WTC11 (cell line): Measurements from ENCODE around the gene KIF2A. TPM values are rescaled to one million over a fixed set of nuclear protein-coding genes. Genes with fewer than 3 reads are reported as not detected.

ENCODE experiments used
- ATAC-seq: fragments of 200-7000 bp; cut with Tn5 transposase; 2 replicates; pipeline ENCODE4 v1.10.0; 2021; ENCODE audit warnings: mild to moderate bottlenecking, moderate library complexity
- CTCF ChIA-PET: fragments of 300-600 bp; sonication (Branson Sonifier 250); formaldehyde crosslinking; loops from one replicate; lab custom pipeline; 2021; ENCODE audit warnings: antibody characterized with exemption; lab: Charles Lee
- POLR2A ChIA-PET: fragments of 350-600 bp; sonication (Branson Sonifier 250); formaldehyde crosslinking; loops from one replicate; lab custom pipeline; 2021; ENCODE audit warnings: antibody characterized with exemption; lab: Charles Lee
- DNase-seq: peaks from one replicate; pipeline ENCODE4 v3.0.0; 2021; ENCODE audit warnings: low spot score
- H3K27ac Mint-ChIP-seq: 2 replicates; pipeline ENCODE4 v1.8.0; 2021; ENCODE audit warnings: mixed read lengths
- H3K27me3 Mint-ChIP-seq: 2 replicates; pipeline ENCODE4 v1.8.0; 2021; ENCODE audit warnings: low read depth, mild to moderate bottlenecking, moderate library complexity, mixed read lengths
- H3K36me3 Mint-ChIP-seq: 2 replicates; pipeline ENCODE4 v1.8.0; 2021; ENCODE audit warnings: mixed read lengths
- H3K4me1 Mint-ChIP-seq: 2 replicates; pipeline ENCODE4 v1.8.0; 2022; ENCODE audit warnings: mixed read lengths
- H3K4me3 Mint-ChIP-seq: 2 replicates; pipeline ENCODE4 v1.8.0; 2021; ENCODE audit warnings: mild to moderate bottlenecking, moderate library complexity, mixed read lengths
- H3K9me3 Mint-ChIP-seq: 2 replicates; pipeline ENCODE4 v1.8.0; 2021; ENCODE audit warnings: mixed read lengths
- ESRRA ChIP-seq: sonication (generic); formaldehyde crosslinking; IDR thresholded peaks from 2 replicates; pipeline ENCODE4 v1.8.1; 2022; ENCODE audit warnings: mild to moderate bottlenecking, missing genetic modification reagents, borderline replicate concordance
- FOXK1 ChIP-seq: sonication (generic); formaldehyde crosslinking; IDR thresholded peaks from 2 replicates; pipeline ENCODE4 v1.8.0; 2022; ENCODE audit warnings: mild to moderate bottlenecking, moderate library complexity, missing genetic modification reagents
- GRHL2 ChIP-seq: fragments of 250-450 bp; sonication (Bioruptor Pico); IDR thresholded peaks from 2 replicates; pipeline ENCODE4 v1.8.0; 2022; ENCODE audit warnings: mild to moderate bottlenecking, moderate library complexity; ENCODE audit not compliant: insufficient replicate concordance, severe bottlenecking
- JAZF1 ChIP-seq: fragments of 250-450 bp; sonication (Bioruptor Pico); IDR thresholded peaks from 2 replicates; pipeline ENCODE4 v1.9.0; 2021; ENCODE audit warnings: moderate library complexity, mild to moderate bottlenecking, inconsistent platforms
- JUN ChIP-seq: sonication (generic); formaldehyde crosslinking; IDR thresholded peaks from 2 replicates; pipeline ENCODE4 v1.8.0; 2023; ENCODE audit warnings: mild to moderate bottlenecking, missing genetic modification reagents
- NFYB ChIP-seq: sonication (generic); formaldehyde crosslinking; conservative IDR thresholded peaks from 2 replicates; pipeline ENCODE4 v1.8.0; 2022; ENCODE audit warnings: low read depth, missing genetic modification reagents
- NR2C2 ChIP-seq: sonication (generic); formaldehyde crosslinking; IDR thresholded peaks from 2 replicates; pipeline ENCODE4 v1.8.0; 2022; ENCODE audit warnings: mild to moderate bottlenecking, missing genetic modification reagents
- SMAD3 ChIP-seq: sonication (generic); formaldehyde crosslinking; IDR thresholded peaks from 2 replicates; pipeline ENCODE4 v1.8.0; 2022; ENCODE audit warnings: missing genetic modification reagents, mild to moderate bottlenecking, borderline replicate concordance
- SMAD4 ChIP-seq: sonication (generic); formaldehyde crosslinking; IDR thresholded peaks from 2 replicates; pipeline ENCODE4 v1.8.0; 2022; ENCODE audit warnings: mild to moderate bottlenecking, missing genetic modification reagents
- TP53 ChIP-seq: sonication (generic); formaldehyde crosslinking; IDR thresholded peaks from 2 replicates; pipeline ENCODE4 v1.8.1; 2023; ENCODE audit warnings: mild to moderate bottlenecking, missing genetic modification reagents
- ZNF138 ChIP-seq: sonication (generic); formaldehyde crosslinking; conservative IDR thresholded peaks from 2 replicates; pipeline ENCODE4 v1.8.1; 2022; ENCODE audit warnings: mild to moderate bottlenecking, moderate library complexity, missing genetic modification reagents
- ZNF416 ChIP-seq: fragments of 250-450 bp; sonication (Bioruptor Pico); IDR thresholded peaks from 2 replicates; pipeline ENCODE4 v1.9.0; 2021; ENCODE audit warnings: mild to moderate bottlenecking, inconsistent platforms
- total RNA-seq: library from RNA; stranded (reverse); gene quantifications from 3 replicates; pipeline ENCODE4 v1.2.3, GENCODE V29; 2021
- TF ChIP-seq, protein P1 (sequence below): fragments of 250-450 bp; sonication (Bioruptor Pico); IDR thresholded peaks from 2 replicates; pipeline ENCODE4 v1.8.0; 2021; ENCODE audit warnings: mild to moderate bottlenecking
- TF ChIP-seq, protein P2 (sequence below): fragments of 250-450 bp; sonication (Bioruptor Pico); IDR thresholded peaks from 2 replicates; pipeline ENCODE4 v1.9.0; 2021; ENCODE audit warnings: mild to moderate bottlenecking
- TF ChIP-seq, protein P3 (sequence below): sonication (generic); formaldehyde crosslinking; IDR thresholded peaks from 2 replicates; pipeline ENCODE4 v1.8.1; 2023; ENCODE audit warnings: mild to moderate bottlenecking, missing genetic modification reagents, moderate library complexity
- TF ChIP-seq, protein P4 (sequence below): sonication (generic); formaldehyde crosslinking; conservative IDR thresholded peaks from 2 replicates; pipeline ENCODE4 v1.8.1; 2022; ENCODE audit warnings: mild to moderate bottlenecking, missing genetic modification reagents
- TF ChIP-seq, protein P5 (sequence below): sonication (generic); formaldehyde crosslinking; IDR thresholded peaks from 2 replicates; pipeline ENCODE4 v1.8.0; 2022; ENCODE audit warnings: mild to moderate bottlenecking, missing genetic modification reagents
- TF ChIP-seq, protein P6 (sequence below): sonication (generic); formaldehyde crosslinking; IDR thresholded peaks from 2 replicates; pipeline ENCODE4 v1.8.0; 2022; ENCODE audit warnings: mild to moderate bottlenecking, missing genetic modification reagents
- TF ChIP-seq, protein P7 (sequence below): fragments of 250-450 bp; sonication (Bioruptor Pico); conservative IDR thresholded peaks from 2 replicates; pipeline ENCODE4 v1.9.0; 2021; ENCODE audit warnings: mild to moderate bottlenecking

Gene KIF2A
- total RNA-seq, 1 experiment from 2014 or later, result 77.8 TPM

DNA sequence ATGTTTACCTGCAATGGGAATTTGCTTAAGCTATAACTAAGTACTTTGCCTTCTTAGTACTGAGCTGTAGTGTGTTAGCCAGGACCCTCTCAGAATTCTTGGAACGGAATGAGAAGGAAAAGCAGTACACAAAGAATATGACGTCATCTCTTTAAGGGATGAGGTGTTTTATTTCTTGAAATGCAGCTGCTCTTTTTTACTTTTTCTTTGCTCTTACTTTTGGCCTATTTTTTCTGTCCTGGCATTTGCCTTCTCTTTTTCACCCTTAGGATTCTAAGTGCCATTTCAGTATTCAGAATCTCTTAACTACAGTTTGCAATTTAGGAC is 10.1 kb downstream of the KIF2A start (continued):
- TF ChIP-seq, protein P1, sequence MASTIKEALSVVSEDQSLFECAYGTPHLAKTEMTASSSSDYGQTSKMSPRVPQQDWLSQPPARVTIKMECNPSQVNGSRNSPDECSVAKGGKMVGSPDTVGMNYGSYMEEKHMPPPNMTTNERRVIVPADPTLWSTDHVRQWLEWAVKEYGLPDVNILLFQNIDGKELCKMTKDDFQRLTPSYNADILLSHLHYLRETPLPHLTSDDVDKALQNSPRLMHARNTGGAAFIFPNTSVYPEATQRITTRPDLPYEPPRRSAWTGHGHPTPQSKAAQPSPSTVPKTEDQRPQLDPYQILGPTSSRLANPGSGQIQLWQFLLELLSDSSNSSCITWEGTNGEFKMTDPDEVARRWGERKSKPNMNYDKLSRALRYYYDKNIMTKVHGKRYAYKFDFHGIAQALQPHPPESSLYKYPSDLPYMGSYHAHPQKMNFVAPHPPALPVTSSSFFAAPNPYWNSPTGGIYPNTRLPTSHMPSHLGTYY, result no peak
- TF ChIP-seq NR2C2 (CRISPR knock-in tag), result no peak
- TF ChIP-seq, protein P2, sequence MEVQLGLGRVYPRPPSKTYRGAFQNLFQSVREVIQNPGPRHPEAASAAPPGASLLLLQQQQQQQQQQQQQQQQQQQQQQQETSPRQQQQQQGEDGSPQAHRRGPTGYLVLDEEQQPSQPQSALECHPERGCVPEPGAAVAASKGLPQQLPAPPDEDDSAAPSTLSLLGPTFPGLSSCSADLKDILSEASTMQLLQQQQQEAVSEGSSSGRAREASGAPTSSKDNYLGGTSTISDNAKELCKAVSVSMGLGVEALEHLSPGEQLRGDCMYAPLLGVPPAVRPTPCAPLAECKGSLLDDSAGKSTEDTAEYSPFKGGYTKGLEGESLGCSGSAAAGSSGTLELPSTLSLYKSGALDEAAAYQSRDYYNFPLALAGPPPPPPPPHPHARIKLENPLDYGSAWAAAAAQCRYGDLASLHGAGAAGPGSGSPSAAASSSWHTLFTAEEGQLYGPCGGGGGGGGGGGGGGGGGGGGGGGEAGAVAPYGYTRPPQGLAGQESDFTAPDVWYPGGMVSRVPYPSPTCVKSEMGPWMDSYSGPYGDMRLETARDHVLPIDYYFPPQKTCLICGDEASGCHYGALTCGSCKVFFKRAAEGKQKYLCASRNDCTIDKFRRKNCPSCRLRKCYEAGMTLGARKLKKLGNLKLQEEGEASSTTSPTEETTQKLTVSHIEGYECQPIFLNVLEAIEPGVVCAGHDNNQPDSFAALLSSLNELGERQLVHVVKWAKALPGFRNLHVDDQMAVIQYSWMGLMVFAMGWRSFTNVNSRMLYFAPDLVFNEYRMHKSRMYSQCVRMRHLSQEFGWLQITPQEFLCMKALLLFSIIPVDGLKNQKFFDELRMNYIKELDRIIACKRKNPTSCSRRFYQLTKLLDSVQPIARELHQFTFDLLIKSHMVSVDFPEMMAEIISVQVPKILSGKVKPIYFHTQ (CRISPR knock-in tag), result no peak
- TF ChIP-seq TP53 (CRISPR knock-in tag), result no peak
- TF ChIP-seq, protein P3, sequence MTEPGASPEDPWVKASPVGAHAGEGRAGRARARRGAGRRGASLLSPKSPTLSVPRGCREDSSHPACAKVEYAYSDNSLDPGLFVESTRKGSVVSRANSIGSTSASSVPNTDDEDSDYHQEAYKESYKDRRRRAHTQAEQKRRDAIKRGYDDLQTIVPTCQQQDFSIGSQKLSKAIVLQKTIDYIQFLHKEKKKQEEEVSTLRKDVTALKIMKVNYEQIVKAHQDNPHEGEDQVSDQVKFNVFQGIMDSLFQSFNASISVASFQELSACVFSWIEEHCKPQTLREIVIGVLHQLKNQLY (CRISPR knock-in tag), result no peak
- TF ChIP-seq, protein P4, sequence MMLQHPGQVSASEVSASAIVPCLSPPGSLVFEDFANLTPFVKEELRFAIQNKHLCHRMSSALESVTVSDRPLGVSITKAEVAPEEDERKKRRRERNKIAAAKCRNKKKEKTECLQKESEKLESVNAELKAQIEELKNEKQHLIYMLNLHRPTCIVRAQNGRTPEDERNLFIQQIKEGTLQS (CRISPR knock-in tag), result no peak
- TF ChIP-seq JAZF1 (CRISPR knock-in tag), result no peak
- no peak for TF ChIP-seq ZNF416 (CRISPR knock-in tag)
- TF ChIP-seq NFYB, result no peak
- TF ChIP-seq FOXK1 (CRISPR knock-in tag), result no peak
- no peak for TF ChIP-seq ESRRA (CRISPR knock-in tag)

DNA sequence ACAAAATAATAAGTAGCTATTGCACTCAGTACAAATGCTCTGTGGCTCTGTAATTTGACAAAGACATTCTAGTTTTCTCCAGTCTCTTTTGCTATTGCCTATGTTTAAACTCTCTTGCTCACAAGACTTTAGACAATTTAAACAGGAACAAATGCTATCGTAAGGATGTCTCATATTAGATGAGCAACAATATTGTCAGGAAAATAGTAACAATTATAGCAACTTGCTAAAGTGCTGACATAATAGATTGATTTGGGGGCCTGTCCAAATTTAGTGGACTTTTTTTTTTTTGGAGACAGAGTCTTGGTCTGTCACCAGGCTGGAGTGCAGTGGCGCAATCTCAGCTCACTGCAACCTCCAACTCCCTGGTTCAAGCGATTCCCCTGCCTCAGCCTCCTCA is 11.8 kb downstream of the KIF2A start:
- no peaks in the 10 kb centered on the region for H3K9me3 Mint-ChIP-seq

More for the DNA sequence above, 11.8 kb downstream of the KIF2A start:
- POLR2A ChIA-PET, result no interaction called here
- Mint-ChIP-seq H3K27me3 (no peaks in the 10 kb centered on the region), H3K36me3 (peaks cover 7% of the 10 kb centered on the region; the same call in 1 of the 2 replicates), H3K4me3 (no peak overlapping the region), H3K4me1 (peaks cover 26% of the 10 kb centered on the region), H3K27ac (peak overlapping the region; percentile 30; the same call in 1 of the 2 replicates)
- DNase-seq (no peak), ATAC-seq (no peak)
- CTCF ChIA-PET, result no interaction called here
- TF ChIP-seq, protein P5, sequence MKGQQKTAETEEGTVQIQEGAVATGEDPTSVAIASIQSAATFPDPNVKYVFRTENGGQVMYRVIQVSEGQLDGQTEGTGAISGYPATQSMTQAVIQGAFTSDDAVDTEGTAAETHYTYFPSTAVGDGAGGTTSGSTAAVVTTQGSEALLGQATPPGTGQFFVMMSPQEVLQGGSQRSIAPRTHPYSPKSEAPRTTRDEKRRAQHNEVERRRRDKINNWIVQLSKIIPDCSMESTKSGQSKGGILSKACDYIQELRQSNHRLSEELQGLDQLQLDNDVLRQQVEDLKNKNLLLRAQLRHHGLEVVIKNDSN, result no peak
- TF ChIP-seq, protein P2 (CRISPR knock-in tag), result no peak
- TF ChIP-seq JUN (CRISPR knock-in tag), result no peak
- TF ChIP-seq JAZF1 (CRISPR knock-in tag), result no peak
- no peak for TF ChIP-seq ZNF138 (CRISPR knock-in tag)
- TF ChIP-seq NFYB, result no peak
- TF ChIP-seq, protein P6, sequence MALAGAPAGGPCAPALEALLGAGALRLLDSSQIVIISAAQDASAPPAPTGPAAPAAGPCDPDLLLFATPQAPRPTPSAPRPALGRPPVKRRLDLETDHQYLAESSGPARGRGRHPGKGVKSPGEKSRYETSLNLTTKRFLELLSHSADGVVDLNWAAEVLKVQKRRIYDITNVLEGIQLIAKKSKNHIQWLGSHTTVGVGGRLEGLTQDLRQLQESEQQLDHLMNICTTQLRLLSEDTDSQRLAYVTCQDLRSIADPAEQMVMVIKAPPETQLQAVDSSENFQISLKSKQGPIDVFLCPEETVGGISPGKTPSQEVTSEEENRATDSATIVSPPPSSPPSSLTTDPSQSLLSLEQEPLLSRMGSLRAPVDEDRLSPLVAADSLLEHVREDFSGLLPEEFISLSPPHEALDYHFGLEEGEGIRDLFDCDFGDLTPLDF, result no peak
- TF ChIP-seq GRHL2 (CRISPR knock-in tag), result no peak
- no peak for TF ChIP-seq SMAD3 (CRISPR knock-in tag)
- TF ChIP-seq, protein P7, sequence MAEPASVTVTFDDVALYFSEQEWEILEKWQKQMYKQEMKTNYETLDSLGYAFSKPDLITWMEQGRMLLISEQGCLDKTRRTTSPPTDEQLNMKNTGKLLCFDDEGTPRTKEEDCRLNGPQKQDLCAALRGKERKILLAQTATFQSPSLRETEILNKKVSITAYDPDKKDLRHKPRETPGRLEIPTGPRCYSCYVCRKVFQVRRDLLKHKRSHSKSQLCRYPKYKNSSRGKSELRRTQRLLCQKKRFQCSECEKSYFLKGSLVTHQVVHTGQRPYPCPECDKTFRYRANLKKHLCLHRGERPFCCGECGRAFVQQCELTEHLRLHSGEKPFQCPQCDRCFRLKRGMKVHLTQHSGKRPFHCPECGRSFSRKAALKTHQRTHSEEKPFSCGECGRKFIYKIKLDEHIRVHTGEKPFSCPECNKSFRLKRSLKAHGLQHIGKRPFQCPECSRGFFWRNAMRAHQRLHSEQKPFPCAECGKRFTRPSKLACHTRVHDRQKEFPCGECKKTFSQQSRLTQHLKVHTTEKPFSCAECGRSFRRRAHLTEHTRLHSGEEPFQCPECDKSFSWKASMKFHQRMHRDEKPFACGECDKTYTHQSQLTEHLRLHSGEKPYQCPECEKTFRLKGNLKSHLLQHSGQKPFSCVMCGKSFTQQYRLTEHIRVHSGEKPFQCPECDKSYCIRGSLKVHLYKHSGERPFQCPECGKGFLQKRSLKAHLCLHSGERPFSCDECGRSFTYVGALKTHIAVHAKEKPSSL, result no peak
- no peak for TF ChIP-seq SMAD4 (CRISPR knock-in tag)
